H1 (cell line): ENCODE measurements around the gene INF2. TPM values are rescaled to one million over a fixed set of nuclear protein-coding genes. Genes with fewer than 3 reads are reported as not detected.

Experiments
- JUN ChIP-seq: IDR thresholded peaks from 2 replicates; pipeline ENCODE4 v1.6.1; 2011; ENCODE audit warnings: low read depth, mild to moderate bottlenecking, improper control_type of control experiment, low read length
- SUZ12 ChIP-seq: fragments of 200-600 bp; sonication (generic); IDR thresholded peaks from 2 replicates; pipeline ENCODE4 v1.6.1; 2012; ENCODE audit warnings: mild to moderate bottlenecking, inconsistent platforms, low read length, moderate library complexity, mixed read lengths
- polyA plus RNA-seq, 7 experiments: library from polyadenylated mRNA; depleted of rRNA in 3 of 7; stranded (reverse) in 5 of 7; unstranded in 2 of 7; fragments of >200 nt in 5 of 7; fragments of 200-250 nt in 2 of 7; gene quantifications; 1 replicate in 5 of 7; 2 replicates in 1 of 7; 4 replicates in 1 of 7; pipeline versions ENCODE4 v1.2.1 to v1.2.3, GENCODE V29; 2011 to 2013; ENCODE audit warnings: missing spikeins in 2 of 7, mixed read lengths in 2 of 7
- total RNA-seq: library from RNA; stranded (reverse); fragmentation: NEBNext Ultra II Directional; extraction: Animal tissue kit (Norgen Biotek cat#: 25700); gene quantifications from 2 replicates; pipeline ENCODE4 v1.2.1, GENCODE V29; 2021
- TF ChIP-seq, protein P1 (sequence below), 3 experiments: IDR thresholded peaks; 1 replicate in 2 of 3; 2 replicates in 1 of 3; pipeline versions ENCODE4 v1.5.1 to v1.6.1; 2011; ENCODE audit warnings: low read length in 3 of 3, mild to moderate bottlenecking in 3 of 3, inconsistent platforms in 2 of 3, low read depth in 1 of 3, moderate library complexity in 1 of 3; ENCODE audit not compliant: insufficient read depth in 1 of 3; ENCODE audit errors: control extremely low read depth in 1 of 3
- TF ChIP-seq, protein P2 (sequence below): IDR thresholded peaks from 2 replicates; pipeline ENCODE4 v1.6.1; 2012; ENCODE audit warnings: inconsistent platforms

Gene INF2
- total and polyA plus RNA-seq, 2 of the 8 experiments (the other 6 are each of a cell fraction or from before 2014, with no cell fraction given) = 29.1 to 59.5 TPM

DNA sequence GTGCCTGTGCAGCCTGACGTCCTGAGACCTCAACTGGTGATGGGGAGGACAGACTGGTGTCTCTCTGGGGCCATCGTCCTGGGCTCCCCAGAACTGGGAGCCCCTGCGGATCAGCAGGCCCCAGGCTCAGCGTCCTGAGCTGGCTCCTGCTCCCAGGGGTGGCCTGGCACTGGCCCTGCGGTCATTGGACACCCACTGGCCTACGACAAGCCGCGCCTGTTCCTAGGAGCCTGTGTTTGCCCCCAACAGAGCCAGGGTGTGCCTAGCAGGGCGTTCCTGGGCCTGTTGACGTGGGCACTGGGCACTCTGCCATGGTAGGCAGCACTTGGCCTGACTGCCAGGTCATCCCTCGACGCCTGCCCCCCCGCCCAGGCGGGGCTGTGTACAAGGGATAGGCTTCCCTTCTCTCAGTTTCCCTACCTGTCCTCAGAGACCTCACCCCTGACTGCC, 43.0 kb downstream of the INF2 start (continued):
- TF ChIP-seq, protein P1, sequence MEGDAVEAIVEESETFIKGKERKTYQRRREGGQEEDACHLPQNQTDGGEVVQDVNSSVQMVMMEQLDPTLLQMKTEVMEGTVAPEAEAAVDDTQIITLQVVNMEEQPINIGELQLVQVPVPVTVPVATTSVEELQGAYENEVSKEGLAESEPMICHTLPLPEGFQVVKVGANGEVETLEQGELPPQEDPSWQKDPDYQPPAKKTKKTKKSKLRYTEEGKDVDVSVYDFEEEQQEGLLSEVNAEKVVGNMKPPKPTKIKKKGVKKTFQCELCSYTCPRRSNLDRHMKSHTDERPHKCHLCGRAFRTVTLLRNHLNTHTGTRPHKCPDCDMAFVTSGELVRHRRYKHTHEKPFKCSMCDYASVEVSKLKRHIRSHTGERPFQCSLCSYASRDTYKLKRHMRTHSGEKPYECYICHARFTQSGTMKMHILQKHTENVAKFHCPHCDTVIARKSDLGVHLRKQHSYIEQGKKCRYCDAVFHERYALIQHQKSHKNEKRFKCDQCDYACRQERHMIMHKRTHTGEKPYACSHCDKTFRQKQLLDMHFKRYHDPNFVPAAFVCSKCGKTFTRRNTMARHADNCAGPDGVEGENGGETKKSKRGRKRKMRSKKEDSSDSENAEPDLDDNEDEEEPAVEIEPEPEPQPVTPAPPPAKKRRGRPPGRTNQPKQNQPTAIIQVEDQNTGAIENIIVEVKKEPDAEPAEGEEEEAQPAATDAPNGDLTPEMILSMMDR (IDR thresholded peaks at IDR 0.05; ENCODE audit: control extremely low read depth in 1 of 3, insufficient read depth in 1 of 3, low read depth in 1 of 3, low read length in 3 of 3) = no peak
- TF ChIP-seq, protein P2, sequence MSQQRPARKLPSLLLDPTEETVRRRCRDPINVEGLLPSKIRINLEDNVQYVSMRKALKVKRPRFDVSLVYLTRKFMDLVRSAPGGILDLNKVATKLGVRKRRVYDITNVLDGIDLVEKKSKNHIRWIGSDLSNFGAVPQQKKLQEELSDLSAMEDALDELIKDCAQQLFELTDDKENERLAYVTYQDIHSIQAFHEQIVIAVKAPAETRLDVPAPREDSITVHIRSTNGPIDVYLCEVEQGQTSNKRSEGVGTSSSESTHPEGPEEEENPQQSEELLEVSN = no peak
- no peak for TF ChIP-seq SUZ12
- no peak for TF ChIP-seq JUN
